ENCODE data around the gene ABCG5.
A peak's percentile ranks its signal among the peaks of the same experiment; 100 is the strongest.

ABCG5 gene

GRCh38 chr2:43832457-43832856, 6.2 kb downstream of the ABCG5 start:
- TF ChIP-seq, protein P1, sequence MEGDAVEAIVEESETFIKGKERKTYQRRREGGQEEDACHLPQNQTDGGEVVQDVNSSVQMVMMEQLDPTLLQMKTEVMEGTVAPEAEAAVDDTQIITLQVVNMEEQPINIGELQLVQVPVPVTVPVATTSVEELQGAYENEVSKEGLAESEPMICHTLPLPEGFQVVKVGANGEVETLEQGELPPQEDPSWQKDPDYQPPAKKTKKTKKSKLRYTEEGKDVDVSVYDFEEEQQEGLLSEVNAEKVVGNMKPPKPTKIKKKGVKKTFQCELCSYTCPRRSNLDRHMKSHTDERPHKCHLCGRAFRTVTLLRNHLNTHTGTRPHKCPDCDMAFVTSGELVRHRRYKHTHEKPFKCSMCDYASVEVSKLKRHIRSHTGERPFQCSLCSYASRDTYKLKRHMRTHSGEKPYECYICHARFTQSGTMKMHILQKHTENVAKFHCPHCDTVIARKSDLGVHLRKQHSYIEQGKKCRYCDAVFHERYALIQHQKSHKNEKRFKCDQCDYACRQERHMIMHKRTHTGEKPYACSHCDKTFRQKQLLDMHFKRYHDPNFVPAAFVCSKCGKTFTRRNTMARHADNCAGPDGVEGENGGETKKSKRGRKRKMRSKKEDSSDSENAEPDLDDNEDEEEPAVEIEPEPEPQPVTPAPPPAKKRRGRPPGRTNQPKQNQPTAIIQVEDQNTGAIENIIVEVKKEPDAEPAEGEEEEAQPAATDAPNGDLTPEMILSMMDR (conservative IDR thresholded peaks at IDR 0.05; ENCODE audit: low read depth, low read length) = no peak
- H3K4me3 ChIP-seq (ENCODE audit: low read depth, low read length) = no peak overlapping the region
- DNase-seq (ENCODE audit: low read depth) = peak; percentile 35

DNA sequence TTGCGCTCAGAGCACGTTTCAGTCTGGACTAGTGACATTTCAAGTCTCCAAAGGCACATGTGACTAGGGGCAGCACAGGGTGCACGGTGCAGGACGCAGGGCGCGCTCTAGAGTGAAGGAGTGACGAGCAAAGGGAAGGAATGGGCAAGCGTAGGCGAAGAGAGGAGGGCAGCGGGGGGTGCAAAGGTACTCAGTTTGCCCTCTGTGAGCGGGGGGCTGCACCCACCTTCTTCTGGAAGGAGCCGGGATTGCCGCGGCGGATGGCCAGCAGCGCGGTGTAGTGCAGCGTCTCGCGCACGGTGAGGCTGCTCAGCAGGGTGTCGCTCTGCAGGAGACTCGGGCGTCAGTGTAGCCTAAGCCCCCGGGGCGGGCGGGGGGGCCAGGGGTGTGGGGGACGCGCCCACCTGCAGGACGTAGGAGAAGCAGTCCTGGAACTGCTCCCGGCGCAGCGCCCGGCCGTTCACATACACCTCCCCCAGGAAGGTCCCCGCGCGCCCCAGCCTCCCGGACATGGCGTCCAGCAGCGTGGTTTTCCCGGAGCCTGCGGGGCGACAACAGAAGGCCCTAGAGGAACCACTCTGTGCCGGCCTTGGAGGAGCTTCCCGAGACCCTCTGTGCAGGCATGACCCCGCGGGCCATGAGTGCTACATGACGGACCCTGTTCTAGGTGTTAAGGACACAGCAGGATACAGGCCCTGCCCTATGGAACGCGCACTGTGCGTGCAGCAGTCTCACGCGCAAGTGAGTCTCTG, 6.9 kb downstream of the ABCG5 start:
- H3K4me3 ChIP-seq (ENCODE audit: low read depth, low read length) = peak overlapping the region; percentile 42
- DNase-seq (ENCODE audit: low read depth) = peak; percentile 6
- TF ChIP-seq, protein P1 (conservative IDR thresholded peaks at IDR 0.05; ENCODE audit: low read depth, low read length) = no peak

- no peak for DNase-seq (ENCODE audit: low read depth)
- TF ChIP-seq, protein P1 (conservative IDR thresholded peaks at IDR 0.05; ENCODE audit: low read depth, low read length) = no peak
- no peak overlapping the region for H3K4me3 ChIP-seq (ENCODE audit: low read depth, low read length)
Observed at GRCh38 chr2:43826305-43827250, 12.1 kb downstream of the ABCG5 start.

GRCh38 chr2:43825841-43826240, 12.8 kb downstream of the ABCG5 start:
- no peak overlapping the region for H3K4me3 ChIP-seq (ENCODE audit: low read depth, low read length)
- TF ChIP-seq, protein P1 (conservative IDR thresholded peaks at IDR 0.05; ENCODE audit: low read depth, low read length) = no peak
- DNase-seq (ENCODE audit: low read depth) = no peak

- no peak for DNase-seq (ENCODE audit: low read depth)
- TF ChIP-seq, protein P1 (conservative IDR thresholded peaks at IDR 0.05; ENCODE audit: low read depth, low read length) = no peak
- no peak overlapping the region for H3K4me3 ChIP-seq (ENCODE audit: low read depth, low read length)
Observed at GRCh38 chr2:43824951-43825493, 13.6 kb downstream of the ABCG5 start.

- no peak for DNase-seq (ENCODE audit: low read depth)
- TF ChIP-seq, protein P1 (conservative IDR thresholded peaks at IDR 0.05; ENCODE audit: low read depth, low read length) = no peak
- no peak overlapping the region for H3K4me3 ChIP-seq (ENCODE audit: low read depth, low read length)
Observed at GRCh38 chr2:43824512-43824911, 14.1 kb downstream of the ABCG5 start.

Measured in choroid plexus epithelial cell (primary cell).